Thoracic aorta (tissue), 2 donors: Measurements from ENCODE around the gene DAAM2. TPM values are rescaled to one million over a fixed set of nuclear protein-coding genes. Genes with fewer than 3 reads are reported as not detected.

Source experiments
- ATAC-seq: fragments of 150-250 bp; one replicate; pipeline ENCODE4 v1.8.0; 2017; ENCODE audit warnings: low read depth; ENCODE audit not compliant: insufficient number of reproducible peaks, low FRiP score
- DNase-seq: peaks from one replicate; pipeline ENCODE4 v3.0.0-alpha.2; 2020; ENCODE audit warnings: low spot score
- H3K27ac ChIP-seq, 2 donors: fragments of 200-600 bp; sonication (generic); 1 replicate in 1 of 2; 2 replicates in 1 of 2; pipeline ENCODE4 v1.5.1; 2016; ENCODE audit warnings: mild to moderate bottlenecking in 2 of 2, moderate library complexity in 2 of 2
- H3K27me3 ChIP-seq: fragments of 200-600 bp; sonication (generic); replicated peaks from 2 replicates; pipeline ENCODE4 v1.6.0; 2016; ENCODE audit warnings: mild to moderate bottlenecking; ENCODE audit not compliant: insufficient read depth
- H3K36me3 ChIP-seq: fragments of 200-600 bp; sonication (generic); one replicate; pipeline ENCODE4 v1.5.1; 2016
- H3K4me1 ChIP-seq, 2 donors: fragments of 200-600 bp; sonication (generic); 1 replicate in 1 of 2; 2 replicates in 1 of 2; pipeline versions ENCODE4 v1.5.1 to v1.6.0; 2016; ENCODE audit warnings: low read depth in 2 of 2, mild to moderate bottlenecking in 1 of 2; ENCODE audit not compliant: control insufficient read depth in 1 of 2
- H3K4me3 ChIP-seq: fragments of 200-600 bp; sonication (generic); 2 replicates; pipeline ENCODE4 v1.5.1; 2016; ENCODE audit warnings: mild to moderate bottlenecking
- H3K9me3 ChIP-seq: fragments of 200-600 bp; sonication (generic); 2 replicates; pipeline ENCODE4 v1.5.1; 2016
- total RNA-seq, 2 donors: library from RNA; depleted of rRNA; stranded (reverse); fragments of >200 nt; gene quantifications; one replicate each; pipeline versions ENCODE4 v1.1.0 to v1.2.3, GENCODE V29; 2016
- TF ChIP-seq, protein P1 (sequence below): fragments of 200-600 bp; sonication (generic); IDR thresholded peaks from one replicate; pipeline ENCODE4 v1.5.1; 2019; ENCODE audit warnings: antibody characterized with exemption

Gene DAAM2
- total RNA-seq, 2 donors from 2014 or later = 61.5 to 71.5 TPM

- H3K36me3 ChIP-seq = no peaks in the 10 kb centered on the region
- DNase-seq (no peak), ATAC-seq (no peak)
- H3K27me3 ChIP-seq = no peaks in the 10 kb centered on the region
- H3K4me3 ChIP-seq = no peak overlapping the region
- TF ChIP-seq, protein P1, sequence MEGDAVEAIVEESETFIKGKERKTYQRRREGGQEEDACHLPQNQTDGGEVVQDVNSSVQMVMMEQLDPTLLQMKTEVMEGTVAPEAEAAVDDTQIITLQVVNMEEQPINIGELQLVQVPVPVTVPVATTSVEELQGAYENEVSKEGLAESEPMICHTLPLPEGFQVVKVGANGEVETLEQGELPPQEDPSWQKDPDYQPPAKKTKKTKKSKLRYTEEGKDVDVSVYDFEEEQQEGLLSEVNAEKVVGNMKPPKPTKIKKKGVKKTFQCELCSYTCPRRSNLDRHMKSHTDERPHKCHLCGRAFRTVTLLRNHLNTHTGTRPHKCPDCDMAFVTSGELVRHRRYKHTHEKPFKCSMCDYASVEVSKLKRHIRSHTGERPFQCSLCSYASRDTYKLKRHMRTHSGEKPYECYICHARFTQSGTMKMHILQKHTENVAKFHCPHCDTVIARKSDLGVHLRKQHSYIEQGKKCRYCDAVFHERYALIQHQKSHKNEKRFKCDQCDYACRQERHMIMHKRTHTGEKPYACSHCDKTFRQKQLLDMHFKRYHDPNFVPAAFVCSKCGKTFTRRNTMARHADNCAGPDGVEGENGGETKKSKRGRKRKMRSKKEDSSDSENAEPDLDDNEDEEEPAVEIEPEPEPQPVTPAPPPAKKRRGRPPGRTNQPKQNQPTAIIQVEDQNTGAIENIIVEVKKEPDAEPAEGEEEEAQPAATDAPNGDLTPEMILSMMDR = no peak
- peak overlapping the region; percentile 14 to 65 for H3K27ac ChIP-seq
- H3K9me3 ChIP-seq = no peaks in the 10 kb centered on the region
- H3K4me1 ChIP-seq = peaks cover 8 to 31% of the 10 kb centered on the region in 2 donors
These were observed 37.6 kb upstream of the DAAM2 start for GRCh38 chr6:39754514-39755115.

- Histone ChIP-seq H3K36me3 (no peaks in the 10 kb centered on the region), H3K27me3 (no peaks in the 10 kb centered on the region), H3K4me3 (no peak overlapping the region), H3K27ac (no peak overlapping the region), H3K4me1 (peaks cover 8 to 37% of the 10 kb centered on the region in 2 donors), H3K9me3 (no peaks in the 10 kb centered on the region)
- DNase-seq (no peak), ATAC-seq (no peak)
- TF ChIP-seq, protein P1 = no peak
These were observed 36.9 kb upstream of the DAAM2 start for GRCh38 chr6:39755231-39755630.

- DNase-seq (no peak), ATAC-seq (no peak)
- no peaks in the 10 kb centered on the region for H3K9me3 ChIP-seq
- no peaks in the 10 kb centered on the region for H3K36me3 ChIP-seq
- H3K4me3 ChIP-seq = no peak overlapping the region
- peaks cover 11 to 48% of the 10 kb centered on the region in 2 donors for H3K4me1 ChIP-seq
- no peak overlapping the region for H3K27ac ChIP-seq
- TF ChIP-seq, protein P1 = no peak
- no peaks in the 10 kb centered on the region for H3K27me3 ChIP-seq
These were observed 35.6 kb upstream of the DAAM2 start for GRCh38 chr6:39756582-39756981.

- H3K9me3 ChIP-seq = no peaks in the 10 kb centered on the region
- DNase-seq = no peak
These were observed 33.1 kb upstream of the DAAM2 start for GRCh38 chr6:39758905-39759605.

More at GRCh38 chr6:39758905-39759605, 33.1 kb upstream of the DAAM2 start:
- Histone ChIP-seq H3K27ac (no peak overlapping the region), H3K4me1 (peaks cover 10 to 34% of the 10 kb centered on the region in 2 donors), H3K4me3 (no peak overlapping the region), H3K27me3 (no peaks in the 10 kb centered on the region), H3K36me3 (no peaks in the 10 kb centered on the region)
- no peak for ATAC-seq
- TF ChIP-seq, protein P1 = no peak
